Activated naive CD8-positive, alpha-beta T cell treated with anti-CD3 and anti-CD28 coated beads for 36 hours (primary cell): ENCODE measurements around the gene ZNF221. TPM values are rescaled to one million over a fixed set of nuclear protein-coding genes. Genes with fewer than 3 reads are reported as not detected.
"Not testable (repeated sequence)": the region's sequence is repeated elsewhere in the genome, so short reads cannot be mapped to it uniquely, and the experiment has no call there.

Experiments
- DNase-seq: peaks from one replicate; pipeline ENCODE4 v3.0.0; 2021
- H3K27ac Mint-ChIP-seq: one replicate; pipeline ENCODE4 v1.8.0; 2022; ENCODE audit warnings: mild to moderate bottlenecking, moderate library complexity, mixed read lengths
- H3K27me3 Mint-ChIP-seq: one replicate; pipeline ENCODE4 v1.8.0; 2022; ENCODE audit warnings: mild to moderate bottlenecking, mixed read lengths
- H3K36me3 Mint-ChIP-seq: one replicate; pipeline ENCODE4 v1.8.0; 2021; ENCODE audit warnings: mild to moderate bottlenecking, mixed read lengths
- H3K4me1 Mint-ChIP-seq: one replicate; pipeline ENCODE4 v1.8.0; 2021; ENCODE audit warnings: mixed read lengths
- H3K4me3 Mint-ChIP-seq: one replicate; pipeline ENCODE4 v1.8.0; 2022; ENCODE audit warnings: mild to moderate bottlenecking, moderate library complexity, mixed read lengths
- H3K9me3 Mint-ChIP-seq: one replicate; pipeline ENCODE4 v1.8.0; 2022; ENCODE audit warnings: mixed read lengths
- total RNA-seq, 2 experiments: library from RNA; stranded (reverse); gene quantifications; one replicate each; pipeline ENCODE4 v1.2.3, GENCODE V29; 2021

ZNF221 gene
- total RNA-seq, 2 experiments from 2014 or later, result 1.2 to 1.6 TPM

DNA sequence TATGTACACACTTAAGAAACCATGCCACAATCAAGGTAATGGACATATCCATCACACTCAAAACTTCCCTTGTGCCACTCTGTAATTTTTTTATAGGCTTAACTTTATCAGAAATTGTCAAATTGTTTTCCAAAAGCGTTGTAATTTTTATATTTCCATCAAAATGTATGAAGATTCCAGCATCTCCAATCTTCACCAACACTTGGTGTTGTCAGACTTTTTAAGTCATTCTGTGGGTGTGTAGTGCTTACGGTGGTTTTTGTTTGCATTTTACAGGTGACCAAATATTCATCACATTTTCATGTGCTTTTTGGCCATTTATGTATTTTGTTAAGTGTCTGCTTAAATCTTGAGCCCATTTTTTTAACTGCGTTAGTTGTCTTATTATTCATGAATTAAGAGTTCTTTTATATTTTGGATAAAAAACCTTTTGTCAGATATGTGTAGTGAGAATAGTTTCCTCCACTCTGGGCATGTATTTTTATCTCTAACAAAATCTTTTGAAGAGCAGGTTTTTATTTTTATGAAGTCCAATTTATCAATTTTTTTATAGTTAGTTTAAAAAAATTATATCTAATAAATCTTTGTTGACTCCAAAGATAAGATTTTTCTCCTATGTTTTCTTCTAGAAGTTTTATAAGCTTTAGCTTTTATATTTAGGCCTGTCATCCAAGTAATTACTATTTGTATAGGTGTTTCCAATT is 11.3 kb upstream of the ZNF221 start:
- H3K4me1 Mint-ChIP-seq, result peaks cover 6% of the 10 kb centered on the region
- no peak for DNase-seq
- peaks cover 16% of the 10 kb centered on the region for H3K9me3 Mint-ChIP-seq
- H3K4me3 Mint-ChIP-seq, result no peak overlapping the region
- H3K36me3 Mint-ChIP-seq, result peaks cover 5% of the 10 kb centered on the region
- no peak overlapping the region for H3K27ac Mint-ChIP-seq
- H3K27me3 Mint-ChIP-seq, result peaks cover 3% of the 10 kb centered on the region

GRCh38 chr19:43940719-43941118 is 10.3 kb upstream of the ZNF221 start:
- peaks cover 5% of the 10 kb centered on the region for H3K27me3 Mint-ChIP-seq
- peaks cover 5% of the 10 kb centered on the region for H3K36me3 Mint-ChIP-seq
- H3K9me3 Mint-ChIP-seq, result peaks cover 16% of the 10 kb centered on the region
- no peak for DNase-seq
- no peak overlapping the region for H3K27ac Mint-ChIP-seq
- peaks cover 2% of the 10 kb centered on the region for H3K4me1 Mint-ChIP-seq
- H3K4me3 Mint-ChIP-seq, result no peak overlapping the region

DNA sequence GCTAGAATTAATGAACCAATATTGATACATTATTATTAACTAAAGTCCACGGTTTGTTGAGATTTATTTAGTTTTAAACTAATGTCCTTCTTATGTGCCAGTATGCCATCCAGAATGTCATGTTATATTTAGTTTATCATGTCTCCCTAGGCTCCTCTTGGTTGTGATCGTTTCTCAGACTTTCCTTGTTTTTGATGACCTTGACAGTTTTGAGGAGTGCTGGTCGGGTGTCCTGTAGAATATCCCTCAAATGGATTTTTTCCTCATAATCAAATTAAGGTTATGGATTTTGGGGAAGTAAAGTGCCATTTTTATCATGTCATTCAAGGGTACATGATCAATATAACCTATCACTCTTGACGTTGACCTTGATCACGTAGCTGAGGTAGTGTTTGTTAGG is 9.8 kb upstream of the ZNF221 start:
- Mint-ChIP-seq H3K27ac (no peak overlapping the region), H3K4me1 (no peaks in the 10 kb centered on the region), H3K36me3 (peaks cover 5% of the 10 kb centered on the region), H3K9me3 (peaks cover 18% of the 10 kb centered on the region), H3K27me3 (peaks cover 10% of the 10 kb centered on the region), H3K4me3 (no peak overlapping the region)
- DNase-seq, result no peak

DNA sequence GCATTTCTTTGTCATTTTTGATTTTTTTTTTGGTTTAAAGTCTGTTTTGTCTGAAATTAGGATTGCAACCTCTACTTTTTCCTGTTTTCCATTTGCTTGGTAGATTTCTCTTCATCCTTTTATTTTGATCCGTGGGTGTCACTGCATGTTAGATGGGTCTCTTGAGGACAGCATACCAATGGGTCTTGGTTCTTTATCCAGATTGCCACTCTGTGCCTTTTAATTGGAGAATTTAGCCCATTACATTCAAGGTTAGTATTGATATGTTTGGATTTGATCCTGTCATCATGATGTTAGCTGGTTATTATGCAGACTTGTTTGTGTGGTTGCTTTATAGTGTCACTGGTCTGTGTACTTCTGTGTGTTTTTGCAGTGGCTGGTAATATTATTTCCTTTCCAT is 3.6 kb upstream of the ZNF221 start:
- Mint-ChIP-seq H3K27me3 (peaks cover 13% of the 10 kb centered on the region), H3K36me3 (peaks cover 17% of the 10 kb centered on the region), H3K9me3 (peaks cover 44% of the 10 kb centered on the region)
- H3K27ac Mint-ChIP-seq, DNase-seq, H3K4me1 Mint-ChIP-seq, H3K4me3 Mint-ChIP-seq: not testable (repeated sequence)

DNA sequence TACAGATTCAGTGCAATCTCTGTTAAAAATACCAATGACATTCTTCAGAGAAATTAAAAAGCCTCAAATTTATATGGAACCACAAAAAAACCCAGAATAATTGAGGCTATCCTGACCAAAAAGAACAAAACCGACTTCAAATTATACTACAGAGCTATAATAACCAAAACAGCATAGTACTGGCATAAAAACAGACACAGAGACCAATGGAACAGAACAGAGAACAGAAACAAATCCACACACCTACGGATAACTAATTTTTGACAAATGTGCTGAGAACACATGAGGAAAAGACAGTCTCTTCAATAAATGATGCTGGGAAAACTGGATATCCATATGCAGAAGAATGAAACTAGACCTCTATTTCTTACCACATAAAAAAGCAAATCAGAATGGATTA is 1.2 kb upstream of the ZNF221 start:
- Mint-ChIP-seq H3K36me3 (peaks cover 19% of the 10 kb centered on the region), H3K9me3 (peaks cover 41% of the 10 kb centered on the region)
- DNase-seq, H3K27ac Mint-ChIP-seq, H3K4me1 Mint-ChIP-seq, H3K27me3 Mint-ChIP-seq, H3K4me3 Mint-ChIP-seq: not testable (repeated sequence)

GRCh38 chr19:43956827-43957226 is 5.8 kb downstream of the ZNF221 start:
- Mint-ChIP-seq H3K27ac (no peak overlapping the region), H3K36me3 (peaks cover 38% of the 10 kb centered on the region), H3K4me1 (peaks cover 2% of the 10 kb centered on the region), H3K9me3 (peaks cover 26% of the 10 kb centered on the region), H3K4me3 (no peak overlapping the region), H3K27me3 (no peaks in the 10 kb centered on the region)
- no peak for DNase-seq

DNA sequence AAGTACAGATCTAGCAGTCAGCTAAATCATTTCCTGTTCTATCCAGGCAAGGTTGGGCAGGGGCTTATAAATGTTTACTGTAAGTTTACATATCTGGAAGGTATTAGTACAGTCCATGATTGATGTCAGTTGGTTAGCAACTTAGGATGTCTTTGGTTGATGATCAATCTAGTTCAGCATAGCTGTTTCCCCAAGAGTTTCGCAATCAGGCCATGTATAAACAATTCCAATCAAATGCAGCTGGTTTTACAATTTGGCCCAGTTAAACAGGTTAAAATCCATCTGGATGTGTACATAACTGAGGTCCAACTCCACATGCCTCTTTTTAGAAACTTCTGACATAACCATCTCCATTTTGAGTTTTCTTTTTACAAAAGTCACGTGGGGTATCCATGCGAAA is 6.9 kb downstream of the ZNF221 start:
- no peak for DNase-seq
- no peak overlapping the region for H3K4me3 Mint-ChIP-seq
- H3K36me3 Mint-ChIP-seq, result peaks cover 36% of the 10 kb centered on the region
- no peaks in the 10 kb centered on the region for H3K27me3 Mint-ChIP-seq
- H3K4me1 Mint-ChIP-seq, result no peaks in the 10 kb centered on the region
- H3K9me3 Mint-ChIP-seq, result peaks cover 23% of the 10 kb centered on the region
- H3K27ac Mint-ChIP-seq, result no peak overlapping the region

DNA sequence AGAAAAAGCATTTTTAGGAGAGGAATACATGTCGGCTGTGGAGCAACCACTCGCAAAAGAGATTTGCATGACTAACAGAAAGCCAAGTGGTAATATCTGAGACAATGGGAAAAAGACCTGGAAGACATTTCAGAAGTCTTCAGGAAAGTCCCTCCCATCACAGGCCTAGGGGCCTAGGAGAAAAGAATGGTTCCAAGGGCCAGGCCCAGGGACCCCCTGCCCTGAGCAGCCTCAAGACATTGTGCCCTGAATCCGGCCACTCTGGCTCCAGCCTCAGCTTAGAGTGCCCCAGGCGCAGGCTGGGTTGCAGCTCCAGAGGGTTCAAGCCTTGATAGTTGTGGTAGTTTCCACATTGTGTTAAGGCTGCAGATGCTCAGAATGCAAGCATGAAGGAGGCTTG is 9.4 kb downstream of the ZNF221 start:
- Mint-ChIP-seq H3K4me3 (no peak overlapping the region), H3K27ac (no peak overlapping the region), H3K36me3 (peaks cover 49% of the 10 kb centered on the region), H3K27me3 (no peaks in the 10 kb centered on the region), H3K9me3 (peaks cover 37% of the 10 kb centered on the region), H3K4me1 (no peaks in the 10 kb centered on the region)
- no peak for DNase-seq

DNA sequence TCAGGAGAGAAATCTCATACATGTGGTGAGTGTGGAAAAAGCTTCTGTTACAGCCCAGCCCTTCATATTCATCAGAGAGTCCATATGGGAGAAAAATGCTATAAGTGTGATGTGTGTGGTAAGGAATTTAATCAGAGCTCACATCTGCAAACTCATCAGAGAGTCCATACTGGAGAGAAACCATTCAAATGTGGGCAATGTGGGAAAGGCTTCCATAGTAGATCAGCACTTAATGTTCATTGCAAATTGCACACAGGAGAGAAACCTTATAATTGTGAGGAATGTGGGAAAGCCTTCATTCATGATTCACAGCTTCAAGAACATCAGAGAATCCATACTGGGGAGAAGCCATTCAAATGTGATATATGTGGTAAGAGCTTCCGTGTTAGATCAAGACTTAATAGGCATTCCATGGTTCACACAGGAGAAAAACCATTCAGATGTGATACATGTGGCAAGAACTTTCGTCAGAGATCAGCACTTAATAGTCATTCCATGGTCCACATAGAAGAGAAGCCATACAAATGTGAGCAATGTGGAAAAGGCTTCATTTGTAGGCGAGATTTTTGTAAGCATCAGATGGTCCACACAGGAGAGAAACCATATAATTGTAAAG is 15.2 kb downstream of the ZNF221 start:
- Mint-ChIP-seq H3K36me3 (peaks cover 64% of the 10 kb centered on the region), H3K27me3 (no peaks in the 10 kb centered on the region), H3K27ac (no peak overlapping the region), H3K4me3 (no peak overlapping the region), H3K4me1 (no peaks in the 10 kb centered on the region), H3K9me3 (peaks cover 53% of the 10 kb centered on the region)
- DNase-seq, result no peak

DNA sequence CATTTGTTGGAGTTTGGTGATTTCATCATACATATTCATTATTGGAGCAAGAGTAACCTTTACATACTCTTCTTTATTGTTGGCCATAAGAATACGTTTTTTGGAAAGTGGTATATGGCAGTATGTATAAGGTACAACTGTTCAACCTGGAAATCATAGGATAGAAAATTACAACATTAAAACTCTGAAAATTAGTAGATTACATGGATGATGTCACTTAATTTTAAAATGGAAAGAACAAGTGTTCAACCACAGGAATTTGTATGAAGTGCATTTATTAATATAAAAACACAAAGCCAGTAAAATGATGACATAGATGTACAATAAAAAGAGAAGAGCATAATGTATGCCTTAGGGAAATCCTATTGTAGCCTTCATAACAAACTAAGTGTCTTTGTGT is 25.7 kb downstream of the ZNF221 start:
- DNase-seq, result no peak
- H3K27me3 Mint-ChIP-seq, result no peaks in the 10 kb centered on the region
- H3K4me1 Mint-ChIP-seq, result no peaks in the 10 kb centered on the region
- no peak overlapping the region for H3K4me3 Mint-ChIP-seq
- peaks cover 4% of the 10 kb centered on the region for H3K36me3 Mint-ChIP-seq
- H3K9me3 Mint-ChIP-seq, result peaks cover 41% of the 10 kb centered on the region
- no peak overlapping the region for H3K27ac Mint-ChIP-seq

GRCh38 chr19:43983544-43983911 is 32.5 kb downstream of the ZNF221 start:
- Mint-ChIP-seq H3K4me1 (peaks cover 8% of the 10 kb centered on the region), H3K27me3 (no peaks in the 10 kb centered on the region), H3K4me3 (peak overlapping the region; percentile 97), H3K36me3 (peaks cover 22% of the 10 kb centered on the region), H3K9me3 (peaks cover 2% of the 10 kb centered on the region), H3K27ac (no peak overlapping the region)
- DNase-seq, result no peak

GRCh38 chr19:43983912-43984686 is 33.1 kb downstream of the ZNF221 start, which contains the start of gene ZNF155:
ZNF155 (plus strand) TSS chr19:43984188; CDS start chr19:43988544, 4,356 bp downstream.
- Mint-ChIP-seq H3K9me3 (no peaks in the 10 kb centered on the region), H3K4me1 (peaks cover 8% of the 10 kb centered on the region), H3K36me3 (peaks cover 27% of the 10 kb centered on the region), H3K27ac (peak within 1 kb of the TSS; percentile 96), H3K27me3 (no peaks in the 10 kb centered on the region), H3K4me3 (peak within 1 kb of the TSS; percentile 97)
- peak; percentile 60 for DNase-seq

DNA sequence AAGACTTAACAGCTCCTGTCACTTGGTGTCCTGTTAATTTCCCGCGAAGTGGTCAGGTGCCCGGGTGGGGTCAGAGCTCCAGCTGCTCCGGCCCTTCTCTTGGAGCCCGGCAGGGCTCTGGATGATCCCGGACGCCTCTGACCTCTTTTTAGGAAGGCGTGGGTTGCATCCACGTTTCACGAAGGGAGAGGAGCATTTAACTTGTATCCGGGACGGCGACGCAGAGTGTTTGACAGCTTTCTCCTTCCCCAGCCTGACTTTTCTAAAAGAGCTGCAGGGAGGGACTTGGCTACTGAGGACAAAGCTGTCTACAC is 33.6 kb downstream of the ZNF221 start:
- Mint-ChIP-seq H3K27ac (peak overlapping the region; percentile 96), H3K4me1 (peaks cover 8% of the 10 kb centered on the region), H3K4me3 (peak overlapping the region; percentile 97), H3K36me3 (peaks cover 33% of the 10 kb centered on the region), H3K27me3 (no peaks in the 10 kb centered on the region), H3K9me3 (peaks cover under 1% of the 10 kb centered on the region)
- DNase-seq, result peak; percentile 3

DNA sequence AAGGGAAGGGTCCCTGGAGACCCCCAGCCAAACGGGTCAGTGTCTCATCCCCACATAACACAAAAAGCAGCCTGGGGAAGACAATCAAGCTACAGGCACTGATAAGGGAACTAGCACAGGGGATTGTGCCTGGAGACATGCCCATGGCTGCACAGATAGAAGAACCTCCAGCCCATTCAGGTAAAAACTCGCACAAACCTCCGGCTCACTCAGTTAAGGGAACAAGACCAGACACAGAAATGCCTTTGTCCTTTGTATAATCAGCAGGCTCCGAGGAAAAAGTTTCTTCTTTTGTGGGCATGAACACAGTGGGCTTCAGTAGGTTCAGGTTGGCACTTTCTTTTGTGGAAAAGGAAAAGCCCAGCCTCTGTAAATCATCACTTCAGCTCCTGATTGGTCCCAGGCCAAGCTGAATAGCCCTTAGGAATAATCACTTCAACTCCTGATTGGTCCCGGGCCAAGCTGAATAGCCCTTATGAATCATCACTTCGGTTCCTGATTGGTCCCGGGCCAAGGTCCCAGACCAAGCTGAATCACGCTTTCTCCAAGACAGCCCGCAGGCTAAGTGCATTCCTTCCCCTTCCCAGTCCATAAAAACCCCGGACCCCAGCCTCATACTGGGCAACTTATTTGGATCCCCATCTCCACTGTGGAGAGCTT is 46.7 kb downstream of the ZNF221 start:
- Mint-ChIP-seq H3K27ac (no peak overlapping the region), H3K27me3 (no peaks in the 10 kb centered on the region), H3K4me1 (peaks cover 10% of the 10 kb centered on the region), H3K36me3 (peaks cover 70% of the 10 kb centered on the region), H3K9me3 (peaks cover 31% of the 10 kb centered on the region), H3K4me3 (no peak overlapping the region)
- no peak for DNase-seq

DNA sequence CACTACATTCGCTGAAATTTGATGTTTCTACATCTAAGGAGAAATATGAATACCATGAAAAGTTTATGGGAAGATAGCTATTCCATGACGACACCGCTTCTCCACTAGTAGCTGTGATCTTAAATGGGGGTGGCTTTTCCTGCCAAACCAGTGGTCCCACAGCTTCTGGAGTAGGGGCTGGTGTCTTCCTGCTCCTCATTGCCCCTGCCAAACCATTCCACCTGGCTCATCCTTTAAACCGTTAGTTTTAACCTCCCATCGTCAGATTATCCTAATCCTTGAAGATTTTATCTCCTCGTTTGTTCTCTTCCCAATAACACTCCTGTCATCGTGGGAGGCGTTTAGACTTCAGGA is 51.2 kb downstream of the ZNF221 start:
- H3K9me3 Mint-ChIP-seq, result peaks cover 35% of the 10 kb centered on the region
- H3K36me3 Mint-ChIP-seq, result peaks cover 50% of the 10 kb centered on the region
- no peaks in the 10 kb centered on the region for H3K27me3 Mint-ChIP-seq
- peaks cover 16% of the 10 kb centered on the region for H3K4me1 Mint-ChIP-seq
- H3K27ac Mint-ChIP-seq, result peak overlapping the region; percentile 97
- DNase-seq, result no peak
- H3K4me3 Mint-ChIP-seq, result peak overlapping the region; percentile 98
